ENCODE results near the gene SLC7A1. TPM values are rescaled to one million over a fixed set of nuclear protein-coding genes. Genes with fewer than 3 reads are reported as not detected.

SLC7A1 gene
- total and polyA plus RNA-seq, 5 donors = 4.5 to 43.1 (median 12.0) TPM

- intact Hi-C loops (cut with DNase I) = no loop called here
- Histone ChIP-seq H3K27ac (ENCODE audit: low read length) (no peak overlapping the region), H3K4me1 (ENCODE audit: control insufficient read depth, insufficient read depth, low read length) (no peaks in the 10 kb centered on the region), H3K27me3 (ENCODE audit: control insufficient read depth, insufficient read depth) (no peaks in the 10 kb centered on the region), H3K9me3 (ENCODE audit: control insufficient read depth, low read length) (no peaks in the 10 kb centered on the region), H3K4me3 (ENCODE audit: low read length) (no peak overlapping the region)
- WGBS = 75% methylated on average over 3 of the region's 3 CpGs
- ATAC-seq (no peak), DNase-seq (no peak)
Observed at GRCh38 chr13:29474991-29475390, 120.5 kb downstream of the SLC7A1 start.

- Histone ChIP-seq H3K4me1 (ENCODE audit: control insufficient read depth, insufficient read depth, low read length) (no peaks in the 10 kb centered on the region), H3K4me3 (ENCODE audit: low read length) (no peak overlapping the region), H3K27ac (ENCODE audit: low read length) (no peak overlapping the region), H3K9me3 (ENCODE audit: control insufficient read depth, low read length) (no peaks in the 10 kb centered on the region), H3K27me3 (ENCODE audit: control insufficient read depth, insufficient read depth) (no peaks in the 10 kb centered on the region)
- ATAC-seq = no peak
- intact Hi-C loops (cut with DNase I) = no loop called here
- WGBS = 79% methylated on average over 4 of the region's 4 CpGs
- no peak for DNase-seq
Observed at GRCh38 chr13:29473166-29473565, 122.3 kb downstream of the SLC7A1 start.

GRCh38 chr13:29472332-29472961 lies 123.0 kb downstream of the SLC7A1 start:
- no peaks in the 10 kb centered on the region for H3K4me1 ChIP-seq (ENCODE audit: control insufficient read depth, insufficient read depth, low read length)
- peak in 2 of 3 donors; percentile 66 to 67 for DNase-seq

GRCh38 chr13:29471551-29471950 lies 123.9 kb downstream of the SLC7A1 start:
- Histone ChIP-seq H3K4me1 (ENCODE audit: control insufficient read depth, insufficient read depth, low read length) (no peaks in the 10 kb centered on the region), H3K27ac (ENCODE audit: low read length) (no peak overlapping the region), H3K4me3 (ENCODE audit: low read length) (no peak overlapping the region), H3K27me3 (ENCODE audit: control insufficient read depth, insufficient read depth) (no peaks in the 10 kb centered on the region), H3K9me3 (ENCODE audit: control insufficient read depth, low read length) (no peaks in the 10 kb centered on the region)
- no peak for DNase-seq
- intact Hi-C loops (cut with DNase I) = no loop called here
- peak in 1 of 2 donors; percentile 29 for ATAC-seq
- WGBS = 83% methylated on average over 9 of the region's 9 CpGs

More at GRCh38 chr13:29472332-29472961, 123.0 kb downstream of the SLC7A1 start:
- no peak overlapping the region for H3K4me3 ChIP-seq (ENCODE audit: low read length)
- WGBS = 46% methylated on average over 6 of the region's 6 CpGs
- intact Hi-C loops (cut with DNase I) = no loop called here
- H3K27ac ChIP-seq (ENCODE audit: low read length) = peak overlapping the region; percentile 2
- no peaks in the 10 kb centered on the region for H3K9me3 ChIP-seq (ENCODE audit: control insufficient read depth, low read length)
- peak; percentile 29 to 43 for ATAC-seq
- H3K27me3 ChIP-seq (ENCODE audit: control insufficient read depth, insufficient read depth) = no peaks in the 10 kb centered on the region

GRCh38 chr13:29465741-29466293 lies 129.7 kb downstream of the SLC7A1 start:
- intact Hi-C loops (cut with DNase I) = no loop called here
- no peaks in the 10 kb centered on the region for H3K27me3 ChIP-seq (ENCODE audit: control insufficient read depth, insufficient read depth)
- H3K4me1 ChIP-seq (ENCODE audit: control insufficient read depth, insufficient read depth, low read length) = peaks cover 12% of the 10 kb centered on the region
- H3K9me3 ChIP-seq (ENCODE audit: control insufficient read depth, low read length) = no peaks in the 10 kb centered on the region
- H3K4me3 ChIP-seq (ENCODE audit: low read length) = no peak overlapping the region
- 32% methylated on average over 6 of the region's 6 CpGs for WGBS
- H3K27ac ChIP-seq (ENCODE audit: low read length) = peak overlapping the region; percentile 71
- DNase-seq (peak; percentile 57 to 86 (median 73)), ATAC-seq (peak; percentile 70 to 79)

GRCh38 chr13:29464105-29464679 lies 131.3 kb downstream of the SLC7A1 start:
- no peaks in the 10 kb centered on the region for H3K27me3 ChIP-seq (ENCODE audit: control insufficient read depth, insufficient read depth)
- peak overlapping the region; percentile 71 for H3K27ac ChIP-seq (ENCODE audit: low read length)
- no peak overlapping the region for H3K4me3 ChIP-seq (ENCODE audit: low read length)
- intact Hi-C loops (cut with DNase I) = no loop called here
- ATAC-seq = peak; percentile 71 to 75
- peak in 1 of 3 donors; percentile 46 for DNase-seq
- H3K9me3 ChIP-seq (ENCODE audit: control insufficient read depth, low read length) = no peaks in the 10 kb centered on the region
- WGBS = 64% methylated on average over 4 of the region's 4 CpGs
- peaks cover 12% of the 10 kb centered on the region for H3K4me1 ChIP-seq (ENCODE audit: control insufficient read depth, insufficient read depth, low read length)

- Histone ChIP-seq H3K27ac (ENCODE audit: low read length) (no peak overlapping the region), H3K4me1 (ENCODE audit: control insufficient read depth, insufficient read depth, low read length) (peaks cover 7% of the 10 kb centered on the region), H3K9me3 (ENCODE audit: control insufficient read depth, low read length) (no peaks in the 10 kb centered on the region), H3K4me3 (ENCODE audit: low read length) (no peak overlapping the region), H3K27me3 (ENCODE audit: control insufficient read depth, insufficient read depth) (no peaks in the 10 kb centered on the region)
- WGBS = 89% methylated on average over 2 of the region's 2 CpGs
- intact Hi-C loops (cut with DNase I) = no loop called here
- ATAC-seq (no peak), DNase-seq (no peak)
Observed at GRCh38 chr13:29459813-29460355, 135.6 kb downstream of the SLC7A1 start.

Measured in right cardiac atrium (tissue), 5 donors.